ENCODE results near the gene C19orf38. TPM values are rescaled to one million over a fixed set of nuclear protein-coding genes. Genes with fewer than 3 reads are reported as not detected.

The C19orf38 gene
- total RNA-seq, 1 donor from 2014 or later, result 0.44 TPM

DNA sequence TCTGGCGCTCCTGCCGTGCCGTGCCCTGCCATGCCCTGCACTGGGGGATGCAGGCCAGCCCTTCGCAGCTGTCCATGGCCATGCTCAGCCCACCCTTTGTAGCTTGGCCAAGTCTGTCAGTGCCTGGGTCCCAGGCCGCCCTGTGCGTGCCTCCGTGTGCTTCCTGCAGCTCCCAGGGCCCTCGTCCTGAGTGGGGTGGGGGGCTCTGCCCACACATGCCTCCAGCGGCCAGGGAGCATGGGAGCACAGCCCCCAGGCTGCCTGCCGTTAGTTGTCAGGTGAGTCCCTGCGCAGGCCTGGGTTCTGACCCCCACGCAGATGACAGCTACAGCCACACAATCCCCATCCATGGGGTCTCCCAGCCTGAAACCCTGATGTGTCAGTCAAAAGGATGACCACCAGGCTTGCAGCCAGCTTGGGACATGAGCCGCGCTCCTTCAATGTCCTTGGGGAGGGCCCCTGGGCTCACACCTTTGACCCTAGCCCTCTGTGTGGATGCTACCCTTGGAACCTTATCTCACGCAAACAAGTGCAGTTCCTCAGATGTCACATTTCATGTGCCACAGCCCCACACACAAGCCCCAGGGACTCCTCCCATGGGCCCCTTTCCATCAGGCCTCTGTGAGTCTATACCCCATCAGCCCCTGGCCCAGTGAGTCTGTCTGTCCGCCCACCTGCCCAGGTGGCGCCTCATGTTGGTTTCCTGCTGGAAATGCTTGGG lies 36.7 kb upstream of the C19orf38 start:
- no peak overlapping the region for H3K4me3 Mint-ChIP-seq (ENCODE audit: unreplicated experiment)
- no peaks in the 10 kb centered on the region for H3K36me3 Mint-ChIP-seq (ENCODE audit: unreplicated experiment)
- H3K27me3 Mint-ChIP-seq (ENCODE audit: unreplicated experiment), result peaks cover 4% of the 10 kb centered on the region
- H3K27ac Mint-ChIP-seq (ENCODE audit: unreplicated experiment), result no peak overlapping the region
- DNase-seq, result no peak
- H3K4me1 Mint-ChIP-seq (ENCODE audit: low read depth, unreplicated experiment), result peaks cover 2% of the 10 kb centered on the region
- peaks cover 9% of the 10 kb centered on the region for H3K9me3 Mint-ChIP-seq (ENCODE audit: unreplicated experiment)
- TF ChIP-seq CTCF (IDR thresholded peaks at IDR 0.05; ENCODE audit: partially characterized antibody, unreplicated experiment), result no peak

DNA sequence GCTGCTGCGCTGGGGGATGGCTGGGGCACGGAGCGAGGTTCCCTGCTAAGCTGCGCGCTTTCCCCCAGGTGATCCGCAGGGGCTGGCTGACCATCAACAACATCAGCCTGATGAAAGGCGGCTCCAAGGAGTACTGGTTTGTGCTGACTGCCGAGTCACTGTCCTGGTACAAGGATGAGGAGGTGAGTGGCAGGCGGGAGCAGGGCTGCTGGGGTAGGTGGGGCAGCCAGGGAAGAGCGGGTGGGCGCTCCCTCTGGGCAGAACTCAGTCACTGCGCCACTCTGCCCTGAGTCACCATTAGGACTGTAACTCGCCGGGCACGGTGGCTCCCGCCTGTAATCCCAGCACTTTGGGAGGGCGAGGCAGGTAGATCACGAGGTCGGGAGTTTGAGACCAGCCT lies 36.0 kb upstream of the C19orf38 start:
- H3K27ac Mint-ChIP-seq (ENCODE audit: unreplicated experiment), result no peak overlapping the region
- no peaks in the 10 kb centered on the region for H3K36me3 Mint-ChIP-seq (ENCODE audit: unreplicated experiment)
- peaks cover 2% of the 10 kb centered on the region for H3K4me1 Mint-ChIP-seq (ENCODE audit: low read depth, unreplicated experiment)
- DNase-seq, result no peak
- H3K27me3 Mint-ChIP-seq (ENCODE audit: unreplicated experiment), result peaks cover 4% of the 10 kb centered on the region
- H3K9me3 Mint-ChIP-seq (ENCODE audit: unreplicated experiment), result peaks cover 9% of the 10 kb centered on the region
- no peak overlapping the region for H3K4me3 Mint-ChIP-seq (ENCODE audit: unreplicated experiment)
- TF ChIP-seq CTCF (IDR thresholded peaks at IDR 0.05; ENCODE audit: partially characterized antibody, unreplicated experiment), result no peak

- no peak for DNase-seq
- Mint-ChIP-seq H3K36me3 (ENCODE audit: unreplicated experiment) (no peaks in the 10 kb centered on the region), H3K4me3 (ENCODE audit: unreplicated experiment) (no peak overlapping the region), H3K27ac (ENCODE audit: unreplicated experiment) (no peak overlapping the region), H3K9me3 (ENCODE audit: unreplicated experiment) (peaks cover 9% of the 10 kb centered on the region), H3K27me3 (ENCODE audit: unreplicated experiment) (peaks cover 4% of the 10 kb centered on the region), H3K4me1 (ENCODE audit: low read depth, unreplicated experiment) (peaks cover 2% of the 10 kb centered on the region)
- TF ChIP-seq CTCF (IDR thresholded peaks at IDR 0.05; ENCODE audit: partially characterized antibody, unreplicated experiment), result no peak
Observed at GRCh38 chr19:10812902-10813404, 35.3 kb upstream of the C19orf38 start.

DNA sequence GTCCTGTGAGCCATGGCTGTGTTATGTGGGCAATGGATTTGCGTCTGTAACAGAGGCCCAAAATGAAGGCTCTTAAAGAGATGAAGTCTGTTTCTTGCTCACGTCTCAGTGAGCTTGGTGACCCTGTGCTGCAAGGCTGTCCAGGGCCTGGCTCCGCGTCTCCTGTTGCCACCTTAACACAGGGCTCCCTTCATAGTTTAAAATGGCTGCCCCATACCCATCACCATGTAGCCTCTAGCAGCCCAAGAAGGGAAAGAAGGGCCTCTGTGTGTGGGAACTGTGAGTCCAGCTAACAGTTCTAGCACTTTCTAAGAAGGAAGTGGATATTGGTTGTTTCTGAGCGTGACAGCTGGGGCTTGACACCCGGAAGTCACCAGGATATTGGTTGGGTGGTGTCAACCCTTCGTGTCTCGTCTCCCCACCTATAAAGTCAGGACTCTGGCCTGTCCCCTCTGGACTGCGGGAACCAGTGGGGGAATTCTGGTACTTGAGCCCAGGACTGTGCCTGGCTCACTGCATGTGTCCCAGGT lies 33.1 kb upstream of the C19orf38 start:
- no peak for TF ChIP-seq CTCF (IDR thresholded peaks at IDR 0.05; ENCODE audit: partially characterized antibody, unreplicated experiment)
- peaks cover 12% of the 10 kb centered on the region for H3K9me3 Mint-ChIP-seq (ENCODE audit: unreplicated experiment)
- no peak overlapping the region for H3K27ac Mint-ChIP-seq (ENCODE audit: unreplicated experiment)
- no peaks in the 10 kb centered on the region for H3K4me1 Mint-ChIP-seq (ENCODE audit: low read depth, unreplicated experiment)
- no peaks in the 10 kb centered on the region for H3K36me3 Mint-ChIP-seq (ENCODE audit: unreplicated experiment)
- H3K27me3 Mint-ChIP-seq (ENCODE audit: unreplicated experiment), result peaks cover 4% of the 10 kb centered on the region
- no peak overlapping the region for H3K4me3 Mint-ChIP-seq (ENCODE audit: unreplicated experiment)
- DNase-seq, result no peak

GRCh38 chr19:10815969-10816644 lies 32.1 kb upstream of the C19orf38 start:
- peaks cover 4% of the 10 kb centered on the region for H3K27me3 Mint-ChIP-seq (ENCODE audit: unreplicated experiment)
- TF ChIP-seq CTCF (IDR thresholded peaks at IDR 0.05; ENCODE audit: partially characterized antibody, unreplicated experiment), result no peak
- no peak overlapping the region for H3K4me3 Mint-ChIP-seq (ENCODE audit: unreplicated experiment)
- no peak for DNase-seq
- H3K27ac Mint-ChIP-seq (ENCODE audit: unreplicated experiment), result no peak overlapping the region
- H3K36me3 Mint-ChIP-seq (ENCODE audit: unreplicated experiment), result no peaks in the 10 kb centered on the region
- peaks cover 12% of the 10 kb centered on the region for H3K9me3 Mint-ChIP-seq (ENCODE audit: unreplicated experiment)
- peaks cover 3% of the 10 kb centered on the region for H3K4me1 Mint-ChIP-seq (ENCODE audit: low read depth, unreplicated experiment)

All from glutamatergic neuron (in vitro differentiated cells).